Progenitor cell of endocrine pancreas (in vitro differentiated cells): ENCODE data around the gene AKAP1. TPM values are rescaled to one million over a fixed set of nuclear protein-coding genes. Genes with fewer than 3 reads are reported as not detected.

Experiments used
- DNase-seq: peaks from one replicate; pipeline ENCODE4 v3.0.0; 2021; ENCODE audit warnings: low spot score; ENCODE audit not compliant: unreplicated experiment
- H3K27ac Mint-ChIP-seq: 2 replicates; pipeline ENCODE4 v1.8.0; 2021; ENCODE audit warnings: mild to moderate bottlenecking, moderate library complexity, mixed read lengths
- H3K27me3 Mint-ChIP-seq: 2 replicates; pipeline ENCODE4 v1.8.0; 2021; ENCODE audit warnings: mixed read lengths
- H3K36me3 Mint-ChIP-seq: 2 replicates; pipeline ENCODE4 v1.8.0; 2022; ENCODE audit warnings: mixed read lengths; ENCODE audit not compliant: insufficient read depth
- H3K4me1 Mint-ChIP-seq: 2 replicates; pipeline ENCODE4 v1.8.0; 2021; ENCODE audit warnings: low read depth, mixed read lengths
- H3K4me3 Mint-ChIP-seq: 2 replicates; pipeline ENCODE4 v1.8.0; 2021; ENCODE audit warnings: low read depth, mild to moderate bottlenecking, moderate library complexity, mixed read lengths
- H3K9me3 Mint-ChIP-seq: 2 replicates; pipeline ENCODE4 v1.8.0; 2021; ENCODE audit warnings: low read depth, mixed read lengths
- total RNA-seq: library from RNA; stranded (reverse); gene quantifications from 2 replicates; pipeline ENCODE4 v1.2.1, GENCODE V29; 2021
- TF ChIP-seq, protein P1 (sequence below): fragments of 200-600 bp; sonication (generic); IDR thresholded peaks from one replicate; pipeline ENCODE4 v1.5.0; 2021; ENCODE audit warnings: antibody characterized with exemption, mild to moderate bottlenecking; ENCODE audit not compliant: unreplicated experiment

The AKAP1 gene
- total RNA-seq, 1 donor from 2014 or later: 63.3 TPM

GRCh38 chr17:57120814-57121213 is 35.8 kb downstream of the AKAP1 start:
- H3K9me3 Mint-ChIP-seq: no peaks in the 10 kb centered on the region
- no peak overlapping the region for H3K4me3 Mint-ChIP-seq
- H3K4me1 Mint-ChIP-seq: no peaks in the 10 kb centered on the region
- DNase-seq: no peak
- TF ChIP-seq, protein P1, sequence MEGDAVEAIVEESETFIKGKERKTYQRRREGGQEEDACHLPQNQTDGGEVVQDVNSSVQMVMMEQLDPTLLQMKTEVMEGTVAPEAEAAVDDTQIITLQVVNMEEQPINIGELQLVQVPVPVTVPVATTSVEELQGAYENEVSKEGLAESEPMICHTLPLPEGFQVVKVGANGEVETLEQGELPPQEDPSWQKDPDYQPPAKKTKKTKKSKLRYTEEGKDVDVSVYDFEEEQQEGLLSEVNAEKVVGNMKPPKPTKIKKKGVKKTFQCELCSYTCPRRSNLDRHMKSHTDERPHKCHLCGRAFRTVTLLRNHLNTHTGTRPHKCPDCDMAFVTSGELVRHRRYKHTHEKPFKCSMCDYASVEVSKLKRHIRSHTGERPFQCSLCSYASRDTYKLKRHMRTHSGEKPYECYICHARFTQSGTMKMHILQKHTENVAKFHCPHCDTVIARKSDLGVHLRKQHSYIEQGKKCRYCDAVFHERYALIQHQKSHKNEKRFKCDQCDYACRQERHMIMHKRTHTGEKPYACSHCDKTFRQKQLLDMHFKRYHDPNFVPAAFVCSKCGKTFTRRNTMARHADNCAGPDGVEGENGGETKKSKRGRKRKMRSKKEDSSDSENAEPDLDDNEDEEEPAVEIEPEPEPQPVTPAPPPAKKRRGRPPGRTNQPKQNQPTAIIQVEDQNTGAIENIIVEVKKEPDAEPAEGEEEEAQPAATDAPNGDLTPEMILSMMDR: no peak
- H3K27ac Mint-ChIP-seq: no peak overlapping the region
- H3K36me3 Mint-ChIP-seq: peaks cover 37% of the 10 kb centered on the region
- no peaks in the 10 kb centered on the region for H3K27me3 Mint-ChIP-seq

DNA sequence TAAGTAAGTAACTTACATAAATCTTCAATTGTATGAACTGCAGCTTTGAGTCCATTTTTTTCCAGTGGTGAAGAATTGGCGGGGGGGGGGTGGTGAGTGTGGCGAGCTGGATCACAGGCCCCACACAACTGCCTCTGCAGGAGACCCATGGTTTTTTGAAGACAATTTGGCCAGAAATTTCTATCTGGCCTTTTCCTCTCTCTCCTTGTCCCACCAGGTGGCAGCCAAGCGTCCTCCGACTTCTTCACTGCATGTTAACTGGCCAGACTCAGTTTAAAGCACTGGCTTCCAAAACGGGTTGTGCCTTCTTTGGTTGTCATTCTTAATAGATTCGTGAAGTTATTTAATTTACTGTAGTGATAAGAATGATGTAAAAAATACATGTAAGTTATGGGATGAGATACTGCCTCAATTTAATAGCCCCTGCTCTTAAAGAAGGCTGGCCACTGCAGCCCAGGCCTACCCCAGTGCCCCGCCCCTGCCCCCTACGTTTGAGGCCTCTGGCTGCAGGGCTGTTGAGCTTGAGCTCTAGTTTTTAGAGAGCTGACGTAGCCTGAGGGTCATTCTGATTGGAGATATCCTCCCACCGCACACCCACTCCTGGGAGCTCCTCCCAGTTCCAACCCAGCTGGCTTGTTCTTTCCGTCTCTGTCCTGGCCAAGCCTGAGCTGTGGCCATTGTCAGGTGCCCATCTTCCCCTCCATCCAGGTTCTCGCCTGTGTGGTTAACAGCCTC is 36.4 kb downstream of the AKAP1 start:
- TF ChIP-seq, protein P1: peak; percentile 67
- Mint-ChIP-seq H3K4me3 (no peak overlapping the region), H3K27ac (no peak overlapping the region), H3K36me3 (peaks cover 39% of the 10 kb centered on the region), H3K27me3 (no peaks in the 10 kb centered on the region), H3K4me1 (no peaks in the 10 kb centered on the region), H3K9me3 (no peaks in the 10 kb centered on the region)
- DNase-seq: peak; percentile 35

DNA sequence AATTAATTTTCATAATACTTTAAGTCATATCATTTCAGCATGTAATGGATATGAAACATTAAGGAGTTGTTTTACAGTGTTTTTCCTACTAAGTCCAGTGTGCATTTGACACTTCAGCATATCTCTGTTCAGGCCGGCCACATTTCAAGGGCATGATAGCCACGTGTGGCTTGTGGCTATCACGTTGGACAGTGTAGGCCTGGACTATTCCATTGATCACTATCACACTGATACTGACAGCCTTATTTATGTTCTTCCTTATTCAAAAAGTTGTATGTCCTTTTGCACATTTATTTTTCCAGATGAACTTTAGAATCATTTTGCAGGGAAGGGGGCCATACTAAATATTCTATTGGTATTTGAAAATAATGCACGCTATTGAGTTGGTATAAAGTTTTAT is 39.0 kb downstream of the AKAP1 start:
- Mint-ChIP-seq H3K27me3 (no peaks in the 10 kb centered on the region), H3K27ac (no peak overlapping the region), H3K36me3 (peaks cover 27% of the 10 kb centered on the region), H3K4me3 (no peak overlapping the region), H3K4me1 (no peaks in the 10 kb centered on the region), H3K9me3 (no peaks in the 10 kb centered on the region)
- TF ChIP-seq, protein P1: no peak
- DNase-seq: no peak

DNA sequence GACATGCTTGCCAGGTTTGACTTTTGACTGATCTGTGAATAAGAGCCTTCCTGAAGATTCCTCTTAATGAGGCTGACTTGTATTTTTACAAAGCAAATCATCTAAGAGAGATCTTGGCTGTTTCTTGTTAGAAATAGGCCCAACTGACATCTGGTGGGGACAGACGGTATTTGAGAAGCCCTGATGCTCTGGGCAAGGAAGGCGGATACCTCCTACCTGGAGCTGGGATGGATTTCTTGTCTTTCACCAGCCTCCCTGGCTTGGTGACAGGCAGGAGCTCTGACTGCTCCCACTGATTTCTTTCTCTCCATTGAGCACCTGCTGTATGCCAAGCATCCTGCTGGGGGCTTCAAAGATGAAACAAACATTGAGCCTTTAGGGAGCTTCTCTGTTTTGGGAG is 40.4 kb downstream of the AKAP1 start:
- Mint-ChIP-seq H3K4me1 (no peaks in the 10 kb centered on the region), H3K27ac (no peak overlapping the region), H3K4me3 (no peak overlapping the region), H3K9me3 (no peaks in the 10 kb centered on the region), H3K36me3 (peaks cover 21% of the 10 kb centered on the region), H3K27me3 (no peaks in the 10 kb centered on the region)
- TF ChIP-seq, protein P1: no peak
- DNase-seq: no peak

DNA sequence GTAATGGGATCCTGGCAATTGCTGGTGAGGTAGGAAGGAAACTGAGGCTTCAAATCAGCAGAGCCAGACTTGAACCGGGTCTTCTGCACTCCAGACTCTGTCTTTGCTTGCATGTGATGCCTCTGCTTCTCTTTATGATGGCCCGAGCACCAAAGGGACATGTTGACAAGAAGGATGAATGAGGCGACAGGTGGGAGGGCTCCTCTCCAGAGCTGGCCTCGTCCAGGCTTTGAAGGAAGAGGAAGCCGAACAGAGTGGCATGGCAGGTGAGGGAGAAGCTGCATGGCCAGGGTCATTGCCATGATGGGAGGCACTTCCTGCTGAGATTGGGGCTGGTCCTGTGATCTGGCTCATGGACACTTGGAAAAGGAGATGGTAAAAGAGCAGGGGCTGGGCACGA is 40.8 kb downstream of the AKAP1 start:
- H3K9me3 Mint-ChIP-seq: no peaks in the 10 kb centered on the region
- DNase-seq: no peak

More for the DNA sequence above, 40.8 kb downstream of the AKAP1 start:
- no peaks in the 10 kb centered on the region for H3K27me3 Mint-ChIP-seq
- H3K4me1 Mint-ChIP-seq: peaks cover 3% of the 10 kb centered on the region
- no peak overlapping the region for H3K4me3 Mint-ChIP-seq
- H3K36me3 Mint-ChIP-seq: peaks cover 17% of the 10 kb centered on the region
- TF ChIP-seq, protein P1: no peak
- H3K27ac Mint-ChIP-seq: no peak overlapping the region
